CD4-positive, alpha-beta T cell treated with Interleukin-6 for 4 hours (primary cell): ENCODE data around the gene RBM33.
"Not testable (repeated sequence)": the region's sequence is repeated elsewhere in the genome, so short reads cannot be mapped to it uniquely, and the experiment has no call there.

Source experiments
- DNase-seq: peaks from one replicate; pipeline ENCODE4 v3.0.0-alpha.2; 2020; ENCODE audit warnings: mixed read lengths

The RBM33 gene

DNA sequence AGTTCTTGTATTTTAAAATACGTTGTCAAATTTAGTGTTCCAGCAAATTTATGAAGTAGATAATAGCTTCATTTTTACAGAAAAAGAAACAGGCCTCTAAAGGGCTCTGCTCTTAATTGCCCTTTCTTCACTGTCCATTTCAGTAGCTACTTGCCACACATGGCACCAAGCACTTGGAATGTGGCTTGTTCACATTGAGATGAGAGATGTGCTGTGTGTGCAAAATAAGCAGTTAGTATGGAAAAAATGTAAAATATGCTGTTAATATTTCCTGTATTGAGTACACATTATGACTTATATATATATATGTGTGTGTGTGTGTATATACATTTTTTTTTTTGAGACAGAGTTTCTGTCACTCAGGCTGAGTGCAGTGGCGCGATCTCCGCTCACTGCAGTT lies 19.5 kb downstream of the RBM33 start:
- DNase-seq: no peak

DNA sequence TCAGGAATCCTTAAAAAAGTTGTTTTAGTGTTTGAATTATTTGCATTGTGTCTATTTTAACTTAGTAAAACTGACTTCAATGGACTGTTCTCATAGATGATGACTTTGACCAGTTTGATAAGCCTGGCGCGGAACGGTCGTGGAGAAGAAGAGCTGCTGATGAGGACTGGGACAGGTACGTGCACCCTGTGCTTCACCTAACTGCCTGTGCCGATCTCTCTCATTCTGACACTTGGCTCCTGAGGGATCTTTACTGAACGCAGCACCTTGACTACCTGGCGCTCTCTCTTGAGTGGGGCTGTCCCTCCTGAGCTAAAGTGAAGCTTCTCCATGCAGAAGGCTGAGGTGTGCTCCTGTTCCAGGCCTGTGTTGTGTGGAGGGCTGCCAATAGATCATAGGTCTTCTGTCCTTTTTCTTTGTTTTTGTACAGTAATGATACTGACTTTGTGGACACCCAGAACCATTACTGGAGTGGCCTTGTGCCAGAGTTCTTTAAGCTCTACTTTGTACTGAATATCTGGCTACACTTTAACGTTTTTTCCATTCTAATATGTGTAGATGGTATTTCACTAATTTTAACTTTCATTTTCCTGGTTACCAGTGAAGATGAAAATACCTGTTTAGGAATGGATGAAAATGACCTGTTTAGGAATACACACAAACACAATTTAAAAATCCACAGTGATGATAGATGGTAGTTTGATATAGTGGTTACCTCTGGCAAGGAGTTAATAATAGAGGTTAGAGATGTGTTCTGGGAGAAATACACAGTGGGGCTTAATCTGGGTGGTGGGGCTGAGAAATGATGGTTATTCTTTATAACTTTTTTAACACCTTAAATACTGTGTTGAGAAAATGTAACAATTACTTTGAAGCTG lies 20.9 kb downstream of the RBM33 start:
- DNase-seq: no peak

DNA sequence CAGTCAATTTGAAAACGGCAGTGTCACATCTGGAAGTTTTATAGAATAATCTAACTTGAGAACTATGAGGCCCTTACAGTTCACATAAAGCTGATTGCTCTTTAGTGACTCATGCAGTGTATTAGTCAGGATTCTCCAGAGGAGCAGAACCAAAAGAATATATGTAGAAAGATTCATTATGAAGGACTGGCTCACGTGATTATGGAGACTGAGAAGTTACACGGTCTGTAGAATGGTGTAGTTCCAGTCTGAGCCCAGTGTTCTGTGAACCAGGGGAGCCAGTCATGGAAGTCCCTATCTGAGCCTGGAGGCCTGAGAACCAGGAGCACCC lies 21.5 kb downstream of the RBM33 start:
- DNase-seq: no peak

DNA sequence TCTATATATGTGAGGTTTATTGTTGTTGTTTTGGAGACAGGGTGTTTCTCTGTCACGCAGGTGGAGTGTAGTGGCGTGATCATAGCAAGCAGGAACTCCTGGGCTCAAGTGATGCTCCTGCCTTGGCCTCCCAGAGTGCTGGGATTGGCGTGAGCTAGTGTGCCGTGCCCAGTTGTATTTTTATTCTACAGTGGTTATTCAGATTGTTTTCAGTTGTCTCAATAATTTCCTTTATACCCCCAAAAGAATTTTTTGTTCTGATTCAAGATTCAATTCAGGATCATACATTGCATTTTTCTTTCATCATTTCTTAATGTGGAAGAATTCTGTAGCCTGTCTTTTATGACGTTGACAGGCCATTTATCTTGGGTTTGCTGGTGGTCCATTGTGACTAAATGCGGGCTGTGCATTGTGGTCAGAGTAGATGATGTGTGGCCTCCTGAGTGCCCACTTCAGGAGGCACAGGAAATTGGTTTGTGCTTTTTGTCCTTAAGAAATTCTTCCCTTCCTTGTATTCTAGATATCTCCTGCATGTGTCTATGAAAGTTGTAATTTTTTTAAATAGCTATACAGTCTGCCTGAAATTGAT lies 22.9 kb downstream of the RBM33 start:
- no peak for DNase-seq

DNA sequence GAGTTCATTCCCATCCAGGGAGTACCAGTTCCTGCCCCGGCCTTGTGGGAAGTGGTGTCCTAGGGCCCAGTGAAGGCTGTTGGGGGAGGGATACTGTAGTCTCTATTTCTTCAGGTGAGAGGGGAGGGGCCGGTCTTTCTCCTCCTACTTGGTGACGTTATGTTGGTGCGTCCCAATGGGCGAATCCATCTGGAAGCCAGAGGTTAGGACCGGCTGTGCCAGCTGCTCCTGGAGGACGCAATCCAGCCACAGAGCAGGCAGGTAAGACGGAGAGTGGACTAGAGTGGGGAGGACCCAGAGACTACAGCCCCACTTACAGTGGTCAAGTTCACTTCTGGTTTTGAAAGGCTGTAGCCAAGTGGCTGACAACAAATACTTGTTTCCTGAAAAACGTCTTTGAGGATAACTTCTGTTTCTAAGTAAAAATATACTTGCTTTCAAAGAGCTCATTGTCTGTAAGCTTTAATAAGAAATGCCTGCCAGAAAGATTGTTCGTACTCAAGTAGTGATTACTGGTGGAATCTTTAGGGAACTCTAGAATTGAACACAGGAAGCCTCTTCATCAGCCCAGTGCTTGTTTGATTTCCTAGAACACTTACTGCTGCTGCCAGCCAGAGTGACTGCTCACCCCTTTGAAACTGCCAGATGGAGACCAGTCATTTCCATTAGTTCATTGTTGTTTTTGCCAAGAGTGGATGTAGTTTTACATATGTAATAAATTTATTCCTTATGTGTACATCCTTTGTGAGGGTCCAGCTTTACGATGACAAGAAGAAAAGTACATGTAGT lies 25.4 kb downstream of the RBM33 start:
- DNase-seq: no peak

DNA sequence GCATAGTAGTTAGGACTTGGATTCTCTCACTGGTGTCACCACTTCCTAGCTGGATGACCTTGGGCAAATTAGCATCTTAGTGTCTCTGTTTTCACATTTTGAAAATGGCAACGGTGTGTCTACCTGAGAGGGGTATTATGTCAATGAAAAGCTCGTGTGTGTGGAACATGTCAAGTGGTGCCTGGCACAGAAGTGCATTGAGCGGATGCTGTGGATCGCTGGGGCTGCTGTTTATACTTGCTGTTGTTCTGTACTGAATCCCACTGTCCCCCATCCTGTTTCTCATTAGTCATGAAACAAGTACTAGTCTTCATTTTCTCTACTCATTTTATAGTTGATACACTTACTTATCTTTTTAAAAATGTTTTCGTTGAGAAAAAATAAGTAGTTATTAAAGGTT lies 26.1 kb downstream of the RBM33 start:
- no peak for DNase-seq

DNA sequence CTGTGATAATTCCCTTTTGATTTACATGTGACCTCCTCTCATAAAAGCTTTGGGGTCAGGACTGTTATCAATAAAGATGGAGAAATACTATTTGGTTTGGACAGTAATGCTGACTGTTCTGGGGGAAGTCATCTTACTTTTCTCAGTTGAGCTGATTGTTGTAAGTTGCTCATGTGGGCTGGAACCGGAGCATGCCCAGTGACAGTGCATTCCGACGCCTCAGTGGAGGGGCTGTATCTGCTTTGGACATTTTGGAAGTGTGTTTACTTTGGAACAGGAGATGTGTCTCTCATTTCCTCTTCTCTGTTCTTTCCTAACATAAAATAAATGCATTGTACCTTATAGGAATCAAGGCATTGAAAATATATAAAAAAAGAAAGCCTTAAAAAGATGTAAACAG lies 30.1 kb downstream of the RBM33 start:
- DNase-seq: no peak

DNA sequence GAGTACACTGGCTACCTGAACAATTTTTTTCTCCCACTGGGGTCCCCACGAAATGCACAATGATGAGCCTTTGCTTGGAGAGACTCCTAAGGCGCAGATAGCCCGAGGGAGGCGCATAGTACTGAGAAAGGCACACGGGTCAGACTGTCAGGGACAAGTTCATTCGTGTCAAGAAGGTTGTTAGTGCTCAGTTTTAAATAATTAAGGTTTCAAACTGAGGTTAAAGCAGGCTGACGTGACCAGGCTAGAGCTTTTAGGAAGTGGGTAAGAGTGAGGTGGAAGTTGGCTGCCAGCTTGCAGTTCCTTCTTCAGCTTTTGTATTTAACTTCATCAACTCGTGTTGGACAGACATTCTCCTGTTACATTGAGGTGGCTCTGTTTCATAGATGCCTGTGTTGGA lies 31.6 kb downstream of the RBM33 start:
- no peak for DNase-seq

DNA sequence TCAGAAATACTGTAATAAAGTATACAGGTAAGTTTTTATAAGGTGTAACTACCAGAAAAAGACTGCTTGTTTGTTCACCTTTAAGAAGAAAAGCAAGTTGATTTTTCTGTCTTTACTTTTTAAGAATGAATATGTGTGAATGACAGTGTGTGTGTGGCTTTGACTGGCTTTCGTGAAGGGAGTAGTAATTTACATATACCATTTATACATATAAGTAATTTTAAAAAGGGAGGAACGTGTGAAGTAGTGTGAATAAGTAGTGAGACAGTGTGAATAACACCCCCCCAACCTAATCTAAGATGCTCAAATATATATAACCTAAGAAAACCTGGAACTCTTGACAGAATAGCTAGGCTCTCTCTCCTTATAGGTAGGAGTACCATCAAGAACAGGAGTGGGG lies 33.2 kb downstream of the RBM33 start:
- DNase-seq: no peak

DNA sequence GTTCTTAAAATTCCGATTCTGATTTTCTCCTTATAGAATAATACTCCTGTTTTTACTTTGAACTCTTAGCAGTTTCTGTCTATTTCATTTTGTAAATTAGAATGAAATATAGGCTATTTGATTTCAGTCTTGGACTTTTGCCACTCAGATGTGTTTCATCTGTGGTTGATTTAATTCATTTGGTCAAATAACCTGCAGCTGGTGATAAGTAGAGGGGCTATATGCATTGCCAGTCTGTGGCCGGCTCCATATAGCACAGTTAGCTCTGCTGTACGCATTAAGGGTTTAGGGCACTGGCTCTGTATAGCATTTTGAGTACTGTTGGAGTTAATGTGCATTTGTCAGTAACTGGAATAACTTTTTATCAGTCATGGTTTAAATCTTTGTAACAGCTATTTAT lies 35.7 kb downstream of the RBM33 start:
- DNase-seq: no peak

DNA sequence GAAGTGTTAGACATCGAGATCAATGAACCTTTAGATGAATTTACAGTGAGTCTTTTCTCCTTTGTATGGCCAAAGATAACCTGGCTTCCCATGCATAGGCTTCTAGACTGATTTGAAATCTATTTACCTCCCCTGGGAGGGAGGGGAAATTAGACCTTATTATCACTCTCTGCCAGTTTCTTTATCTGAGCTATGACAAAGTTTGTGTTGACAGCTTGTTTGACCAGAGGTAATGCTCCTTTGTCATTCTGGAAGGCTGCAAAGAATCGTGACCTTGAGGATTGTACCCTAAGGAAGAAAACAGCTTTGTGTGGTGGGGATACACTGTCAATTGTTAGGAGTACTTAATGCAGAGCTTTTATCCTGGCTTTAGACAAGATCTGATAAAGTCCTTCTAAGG lies 36.4 kb downstream of the RBM33 start:
- no peak for DNase-seq

DNA sequence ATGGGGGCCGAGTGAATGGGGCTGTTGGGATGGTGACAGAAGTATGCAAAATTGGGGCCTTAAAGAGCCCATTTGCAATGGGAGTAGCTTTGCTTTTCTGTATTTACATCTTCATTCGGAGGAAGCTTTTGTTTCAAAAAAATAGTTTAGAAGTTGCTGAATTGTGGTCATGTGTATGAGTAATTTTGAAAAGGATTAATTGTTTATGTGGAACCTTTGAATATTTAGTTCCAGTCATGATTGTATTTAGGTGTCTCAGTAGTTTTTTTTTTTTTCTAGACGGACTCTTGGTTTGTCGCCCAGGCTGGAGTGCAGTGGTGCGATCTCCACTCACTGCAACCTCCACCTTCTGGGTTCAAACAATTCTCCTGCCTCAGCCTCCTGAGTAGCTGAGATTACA lies 37.2 kb downstream of the RBM33 start:
- no peak for DNase-seq

DNA sequence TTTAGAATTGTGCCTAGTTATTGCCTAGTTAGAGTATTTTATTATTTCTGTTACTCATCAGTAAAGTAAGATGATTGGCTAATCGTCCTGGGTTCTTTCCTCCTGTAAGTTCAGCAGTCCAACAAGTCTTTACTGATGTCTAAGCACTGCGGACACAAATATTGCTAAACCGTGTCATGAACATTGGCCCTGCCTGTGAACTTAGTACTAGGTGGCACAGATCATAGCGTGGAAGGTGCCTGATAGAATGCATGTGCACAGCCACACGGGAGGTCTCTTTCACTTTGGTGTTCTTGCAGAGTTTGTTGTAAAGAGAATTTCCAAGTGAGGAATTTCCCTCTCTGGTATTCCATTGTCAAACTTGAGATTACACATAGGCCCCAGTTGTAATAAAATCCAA lies 38.0 kb downstream of the RBM33 start:
- DNase-seq: no peak

DNA sequence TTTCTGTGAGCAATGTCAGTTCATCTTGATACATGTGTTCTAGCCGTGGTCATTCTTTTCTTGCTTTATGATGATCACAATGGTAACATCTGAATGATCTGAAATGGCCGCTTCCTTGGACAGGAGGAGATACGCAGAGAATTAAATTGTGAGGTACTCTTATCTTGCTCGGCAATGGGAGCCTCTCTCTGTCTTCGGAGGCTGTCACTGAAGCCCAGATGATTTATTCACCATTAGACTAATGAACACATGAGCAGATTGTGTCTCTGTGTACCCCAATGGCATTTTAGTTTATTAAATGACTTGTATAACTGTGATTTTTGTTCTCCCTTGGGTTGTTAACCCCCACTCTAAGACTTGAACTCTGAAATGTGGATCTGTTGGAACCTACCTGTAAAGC lies 38.6 kb downstream of the RBM33 start:
- DNase-seq: no peak

DNA sequence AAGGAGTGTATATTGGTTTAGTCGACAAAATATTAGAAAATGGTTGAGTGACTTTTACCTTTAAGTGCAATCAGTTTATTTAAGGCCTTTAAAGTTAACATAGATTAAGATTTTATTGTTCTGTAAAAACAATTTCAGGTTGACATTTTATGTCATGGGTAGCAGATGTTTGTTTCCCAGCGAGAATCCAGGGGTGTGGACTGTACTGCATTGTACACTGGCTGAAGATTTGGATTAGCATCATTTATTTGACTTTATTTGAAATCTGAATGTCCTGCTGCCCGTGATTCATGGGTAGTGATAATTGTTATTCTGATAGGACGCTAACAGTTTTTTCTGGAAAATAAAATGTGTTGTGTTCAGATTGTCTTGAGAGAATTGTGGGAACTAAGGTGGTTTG lies 39.3 kb downstream of the RBM33 start:
- no peak for DNase-seq

DNA sequence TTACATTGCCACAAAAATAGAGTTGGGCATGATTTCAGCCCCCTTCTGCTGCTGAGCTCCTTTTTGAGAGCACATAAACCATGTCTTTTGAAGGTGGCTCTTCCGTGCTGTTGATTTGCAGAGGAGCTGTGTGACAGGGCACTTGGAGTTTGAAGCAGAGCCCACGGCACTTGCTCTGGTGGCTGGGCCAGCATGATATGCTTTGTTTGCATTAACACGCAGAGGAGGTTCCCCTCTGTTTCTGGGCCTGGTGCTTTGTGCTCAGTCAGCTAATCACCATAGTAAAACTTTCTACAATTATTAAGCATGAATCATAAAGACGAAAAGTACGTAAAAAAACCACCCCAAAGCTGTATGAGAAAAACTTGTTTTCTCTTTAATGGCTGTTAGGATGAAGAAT lies 40.1 kb downstream of the RBM33 start:
- no peak for DNase-seq

DNA sequence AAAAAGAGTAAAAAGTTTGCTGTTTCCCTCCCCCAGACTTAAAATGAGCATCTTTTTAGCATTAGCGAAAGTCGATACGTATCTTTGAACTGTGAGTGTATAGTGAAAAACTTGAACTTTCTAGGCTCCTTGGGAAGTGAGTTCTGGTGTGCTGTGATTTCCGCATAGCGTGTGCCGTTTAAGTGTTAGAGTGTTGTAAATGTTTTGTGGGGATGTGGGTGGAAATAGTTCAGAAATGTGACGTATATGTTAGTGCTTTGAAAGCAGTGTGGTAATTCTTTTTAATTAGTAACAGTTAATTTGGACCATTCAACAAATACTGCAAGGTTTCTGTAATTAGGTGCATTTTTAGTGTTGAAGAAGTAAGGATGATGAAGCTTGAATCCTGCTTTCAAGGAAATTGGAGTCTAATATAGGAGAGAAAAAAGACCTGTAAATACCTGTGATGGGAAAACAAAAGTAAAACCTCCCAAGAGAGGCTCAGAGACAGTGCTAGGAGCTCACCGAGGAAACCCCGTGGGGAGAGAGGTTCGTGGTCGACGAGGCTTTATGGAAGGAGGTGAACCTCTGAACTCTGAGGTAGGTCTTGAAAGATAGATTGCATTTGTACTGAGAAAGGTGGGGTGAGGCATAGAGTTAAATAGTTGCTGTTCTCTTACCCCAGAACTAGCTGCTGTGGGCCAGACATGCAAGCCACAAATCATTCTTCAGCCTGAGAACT lies 40.8 kb downstream of the RBM33 start:
- DNase-seq: no peak

DNA sequence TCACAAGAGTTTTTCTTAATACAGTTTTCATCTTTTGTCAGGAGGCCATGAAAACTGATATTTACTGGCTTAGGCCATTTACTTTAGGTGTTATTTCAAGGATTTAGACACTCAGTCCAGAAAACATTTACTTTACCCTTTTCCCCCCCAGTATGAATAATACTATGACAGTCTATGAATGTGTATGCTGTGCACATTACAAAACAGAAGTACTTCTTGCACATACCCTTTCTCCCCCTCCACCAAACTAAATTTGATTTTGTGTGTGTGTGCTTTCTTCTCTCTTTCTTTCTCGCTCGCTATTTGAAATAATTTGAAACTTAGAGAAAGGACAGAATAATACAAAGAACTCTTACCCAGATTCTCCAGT lies 41.3 kb downstream of the RBM33 start:
- no peak for DNase-seq

DNA sequence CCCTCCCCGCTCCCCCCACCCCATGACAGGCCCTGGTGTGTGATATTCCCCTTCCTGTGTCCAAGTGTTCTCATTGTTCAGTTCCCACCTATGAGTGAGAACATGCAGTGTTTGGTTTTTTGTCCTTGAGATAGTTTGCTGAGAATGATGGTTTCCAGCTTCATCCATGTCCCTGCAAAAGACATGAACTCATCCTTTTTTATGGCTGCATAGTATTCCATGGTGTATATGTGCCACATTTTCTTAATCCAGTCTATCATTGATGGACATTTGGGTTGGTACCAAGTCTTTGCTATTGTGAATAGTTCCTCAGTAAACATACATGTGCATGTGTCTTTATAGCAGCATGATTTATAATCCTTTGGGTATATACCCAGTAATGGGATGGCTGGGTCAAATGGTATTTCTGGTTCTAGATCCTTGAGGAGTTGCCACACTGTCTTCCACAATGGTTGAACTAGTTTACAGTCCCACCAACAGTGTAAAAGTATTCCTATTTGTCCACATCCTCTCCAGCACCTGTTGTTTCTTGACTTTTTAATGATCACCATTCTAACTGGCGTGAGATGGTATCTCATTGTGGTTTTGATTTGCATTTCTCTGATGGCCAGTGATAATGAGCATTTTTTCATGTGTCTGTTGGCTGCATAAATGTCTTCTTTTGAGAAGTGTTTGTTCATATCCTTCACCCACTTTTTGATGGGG lies 42.3 kb downstream of the RBM33 start:
- DNase-seq: not testable (repeated sequence)

DNA sequence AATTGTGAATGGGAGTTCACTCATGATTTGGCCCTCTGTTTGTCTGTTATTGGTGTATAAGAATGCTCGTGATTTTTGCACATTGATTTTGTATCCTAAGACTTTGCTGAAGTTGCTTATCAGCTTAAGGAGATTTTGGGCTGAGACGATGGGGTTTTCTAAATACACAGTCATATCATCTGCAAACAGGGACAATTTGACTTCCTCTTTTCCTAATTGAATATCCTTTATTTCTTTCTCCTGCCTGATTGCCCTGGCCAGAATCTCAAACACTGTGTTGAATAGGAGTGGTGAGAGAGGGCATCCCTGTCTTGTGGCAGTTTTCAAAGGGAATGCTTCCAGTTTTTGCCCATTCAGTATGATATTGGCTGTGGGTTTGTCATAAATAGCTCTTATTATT lies 43.8 kb downstream of the RBM33 start:
- DNase-seq: not testable (repeated sequence)

DNA sequence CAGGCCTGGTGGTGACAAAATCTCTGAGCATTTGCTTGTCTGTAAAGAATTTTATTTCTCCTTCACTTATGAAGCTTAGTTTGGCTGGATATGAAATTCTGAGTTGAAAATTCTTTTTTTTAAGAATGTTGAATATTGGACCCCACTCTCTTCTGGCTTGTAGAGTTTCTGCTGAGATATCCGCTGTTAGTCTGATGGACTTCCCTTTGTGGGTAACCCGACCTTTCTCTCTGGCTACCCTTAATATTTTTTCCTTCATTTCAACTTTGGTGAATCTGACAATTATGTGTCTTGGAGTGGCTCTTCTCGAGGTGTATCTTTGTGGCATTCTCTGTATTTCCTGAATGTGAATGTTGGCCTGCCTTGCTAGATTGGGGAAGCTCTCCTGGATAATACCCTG lies 46.2 kb downstream of the RBM33 start:
- not testable (repeated sequence) for DNase-seq

DNA sequence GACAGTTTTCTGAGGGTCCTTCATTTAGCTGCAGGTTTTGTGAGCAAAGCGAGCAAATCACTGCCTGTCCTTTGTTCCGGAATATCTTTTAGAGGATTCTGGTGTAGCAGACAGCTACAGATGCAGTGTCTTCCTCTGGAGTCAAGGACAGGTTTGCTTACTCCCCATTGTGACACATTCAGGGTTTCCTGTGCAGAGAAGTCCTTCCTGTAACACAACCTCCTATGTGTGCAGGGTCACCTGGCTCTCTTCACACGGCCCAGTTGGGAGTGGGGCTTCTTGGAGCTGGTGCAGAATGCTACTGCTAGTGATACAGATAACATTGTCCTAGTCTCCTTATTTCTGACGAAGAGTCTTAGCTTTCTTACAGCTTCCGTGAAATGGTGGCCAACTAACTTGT lies 47.9 kb downstream of the RBM33 start:
- DNase-seq: peak; percentile 21

DNA sequence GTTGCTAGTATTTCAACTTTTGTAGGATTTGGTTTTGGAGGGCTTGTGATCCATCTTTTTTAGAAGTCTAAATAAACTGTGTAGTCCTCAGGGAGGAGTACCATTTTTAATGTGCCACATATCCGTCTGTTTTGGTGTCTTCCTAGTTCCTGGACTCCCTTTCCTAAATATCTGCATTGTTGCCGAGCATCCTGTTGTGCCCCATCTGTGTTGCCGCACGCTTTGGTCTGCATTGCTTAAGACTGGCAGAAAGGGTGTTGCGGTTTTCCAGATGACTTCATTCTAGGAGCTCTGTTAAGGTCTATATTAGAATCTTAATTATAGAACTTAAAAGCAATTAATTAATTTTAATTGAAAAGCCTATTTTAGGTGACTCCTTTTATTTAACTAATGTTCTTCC lies 49.4 kb downstream of the RBM33 start:
- DNase-seq: no peak
